NCI-H146 (cell line): ENCODE data around the gene DUS2.

Source experiments
- DNase-seq: peaks from one replicate; lab custom pipeline; 2025; lab: John Stamatoyannopoulos, UW

DUS2 gene

DNA sequence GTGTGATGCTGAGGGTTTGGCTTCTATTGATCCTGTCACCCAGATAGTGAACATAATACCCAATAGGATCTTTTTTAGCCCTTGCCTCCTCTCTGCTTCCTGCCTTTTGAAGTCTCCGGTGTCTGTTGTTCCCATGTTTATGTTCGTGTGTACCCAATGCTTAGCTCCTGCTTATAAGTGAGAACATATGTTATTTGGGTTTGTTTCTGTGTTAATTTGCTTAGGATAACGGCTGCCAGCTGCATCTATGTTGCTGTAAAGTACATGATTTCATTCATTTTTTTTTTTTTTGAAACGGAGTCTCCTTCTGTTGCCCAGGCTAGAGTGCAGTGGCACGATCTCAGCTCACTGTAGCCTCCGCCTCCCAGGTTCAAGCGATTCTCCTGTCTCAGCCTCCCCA is 23.0 kb downstream of the DUS2 start:
- DNase-seq = no peak

DNA sequence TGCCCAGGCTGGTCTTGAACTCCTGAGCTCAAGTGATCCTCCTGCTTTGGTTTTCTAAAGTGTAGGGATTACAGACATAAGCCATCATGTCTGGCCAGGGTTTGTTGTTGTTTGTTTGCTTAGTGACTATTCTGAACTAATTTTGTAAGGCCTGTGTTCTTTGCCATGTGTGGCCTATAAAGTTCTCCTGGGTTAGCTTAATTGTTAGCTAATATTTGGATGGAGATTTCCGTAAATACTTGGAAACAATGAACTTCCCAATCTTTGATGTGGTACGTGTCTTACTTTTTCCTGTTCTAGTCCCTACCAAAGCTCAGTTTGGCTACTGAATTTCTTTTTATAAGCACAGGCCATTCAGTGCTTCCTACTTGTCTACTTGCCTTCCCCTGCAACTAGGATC is 24.9 kb downstream of the DUS2 start:
- DNase-seq = no peak

DNA sequence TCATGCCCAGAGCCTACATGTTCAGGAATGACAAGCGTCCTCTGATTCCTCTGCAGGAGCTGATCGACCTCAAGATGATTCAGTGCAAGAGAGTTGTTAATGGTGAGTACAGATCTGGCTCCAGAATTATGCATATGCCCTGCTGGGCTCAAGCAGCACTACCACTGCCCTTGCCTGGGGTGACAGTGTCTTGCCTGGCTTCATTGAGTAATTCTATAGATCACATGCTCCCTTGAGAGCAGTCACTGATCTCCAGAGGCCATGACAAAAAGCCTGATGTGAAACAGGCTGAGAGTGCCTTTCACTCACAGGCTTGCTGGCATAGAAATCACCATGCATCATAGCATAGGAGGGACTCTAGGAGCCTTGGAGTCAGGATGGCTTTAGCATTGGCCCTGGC is 26.4 kb downstream of the DUS2 start:
- DNase-seq = no peak

DNA sequence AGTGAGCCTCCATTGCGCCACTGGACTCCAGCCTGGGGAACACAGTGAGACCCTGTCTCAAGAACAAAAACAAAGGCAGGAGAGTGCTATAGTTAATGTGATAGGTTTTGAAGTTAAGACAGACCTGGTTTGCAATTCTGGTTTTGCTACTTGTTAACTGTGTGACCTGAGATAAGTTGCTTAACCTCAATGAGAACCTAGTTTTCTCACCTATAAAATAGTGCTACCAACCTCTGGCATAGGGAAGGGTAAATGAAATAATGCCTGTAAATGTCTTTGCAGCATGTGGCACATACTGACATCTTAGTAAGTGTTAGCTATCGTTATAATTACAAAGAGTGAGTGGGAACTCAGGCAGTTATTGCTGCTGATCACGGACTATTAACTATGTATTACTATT is 32.3 kb downstream of the DUS2 start:
- no peak for DNase-seq

DNA sequence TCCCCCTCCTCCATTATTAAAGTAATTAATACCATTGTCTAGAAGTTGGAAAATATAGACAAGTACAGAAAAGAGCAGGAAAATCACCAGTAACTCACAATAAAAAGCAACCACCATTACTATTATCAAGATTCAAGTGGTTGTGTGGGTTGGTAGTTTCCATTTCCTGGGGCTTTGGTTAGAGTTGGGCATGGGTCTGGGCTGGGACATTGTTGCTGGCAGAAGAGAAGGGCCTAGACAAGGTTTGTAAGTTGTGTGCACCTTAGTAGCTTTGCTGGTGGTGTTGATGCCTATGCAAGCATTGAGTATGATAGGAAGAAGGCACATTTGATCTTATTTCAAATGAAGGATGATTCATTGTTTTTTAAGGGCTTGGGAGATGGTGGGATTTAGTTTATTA is 36.7 kb downstream of the DUS2 start:
- DNase-seq = no peak

DNA sequence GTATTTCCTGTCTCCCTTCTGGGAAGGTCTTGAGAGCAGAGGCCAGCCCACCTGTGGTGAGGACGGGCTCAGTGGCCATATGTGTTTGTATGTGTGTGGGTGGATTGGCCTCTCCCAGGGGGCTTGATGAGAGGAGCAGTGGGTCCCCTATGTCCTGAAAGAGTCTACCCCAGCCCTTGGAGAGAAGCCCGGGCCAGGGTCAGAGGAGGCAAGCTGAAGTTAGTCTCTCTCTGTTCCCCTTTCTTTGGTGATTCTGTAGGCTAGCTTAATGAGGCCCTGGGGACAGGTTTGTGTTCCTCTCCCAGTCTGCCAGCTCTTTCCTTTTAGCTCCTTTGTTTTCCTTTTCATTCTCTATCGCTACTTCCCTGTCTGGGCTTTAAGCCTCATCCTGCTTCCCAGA is 38.3 kb downstream of the DUS2 start:
- no peak for DNase-seq

DNA sequence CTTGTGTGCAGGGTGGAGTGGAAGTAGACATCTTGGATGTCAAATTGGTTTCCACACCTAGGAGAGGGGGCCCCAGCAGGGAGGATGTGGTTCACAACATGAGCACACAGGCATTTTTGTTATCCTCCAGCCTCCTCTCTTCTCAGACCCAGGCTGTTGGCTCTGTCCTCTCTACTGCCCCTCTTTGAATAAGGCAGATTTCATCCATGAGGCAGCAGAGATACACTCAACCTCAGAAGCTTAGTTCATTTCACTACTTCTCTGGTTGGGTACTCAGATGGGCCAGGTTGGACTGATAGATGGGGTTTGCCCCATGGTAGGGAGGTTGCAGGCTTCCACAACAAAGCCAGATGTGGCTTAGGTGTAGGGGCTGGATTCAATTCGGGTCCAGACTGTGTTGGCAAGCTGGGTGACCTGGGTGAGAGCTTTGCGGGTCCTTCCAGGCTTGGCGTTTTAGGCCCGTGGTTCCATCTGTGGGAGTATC is 39.9 kb downstream of the DUS2 start:
- DNase-seq = no peak

DNA sequence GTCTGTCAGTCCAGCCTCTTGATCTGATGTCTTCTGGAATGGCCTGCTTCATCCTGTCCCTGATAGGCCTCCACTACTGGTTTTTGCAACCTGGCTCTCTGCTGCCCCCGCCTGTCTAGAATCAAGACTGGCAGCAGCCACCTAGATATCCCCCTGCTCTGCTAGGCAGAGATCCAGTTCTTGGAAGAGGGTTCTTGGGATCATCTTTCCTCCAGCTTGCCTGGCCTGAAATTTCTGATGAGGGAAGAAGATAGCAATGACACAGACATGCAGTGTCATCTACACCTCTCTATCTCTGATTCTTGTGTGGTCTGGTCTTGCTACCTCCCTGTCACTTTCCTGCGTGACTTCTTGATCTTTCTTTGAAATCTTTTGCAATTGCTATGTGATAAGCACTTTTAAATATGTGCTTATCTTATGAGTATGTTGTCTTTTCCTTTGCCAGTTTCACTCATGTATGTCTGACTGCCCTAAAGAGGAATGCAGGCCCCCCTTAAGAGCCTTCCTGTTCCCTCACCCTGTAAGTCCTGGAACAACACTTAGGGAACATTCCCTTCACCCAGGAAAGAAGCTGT is 41.8 kb downstream of the DUS2 start:
- DNase-seq = peak; percentile 35

DNA sequence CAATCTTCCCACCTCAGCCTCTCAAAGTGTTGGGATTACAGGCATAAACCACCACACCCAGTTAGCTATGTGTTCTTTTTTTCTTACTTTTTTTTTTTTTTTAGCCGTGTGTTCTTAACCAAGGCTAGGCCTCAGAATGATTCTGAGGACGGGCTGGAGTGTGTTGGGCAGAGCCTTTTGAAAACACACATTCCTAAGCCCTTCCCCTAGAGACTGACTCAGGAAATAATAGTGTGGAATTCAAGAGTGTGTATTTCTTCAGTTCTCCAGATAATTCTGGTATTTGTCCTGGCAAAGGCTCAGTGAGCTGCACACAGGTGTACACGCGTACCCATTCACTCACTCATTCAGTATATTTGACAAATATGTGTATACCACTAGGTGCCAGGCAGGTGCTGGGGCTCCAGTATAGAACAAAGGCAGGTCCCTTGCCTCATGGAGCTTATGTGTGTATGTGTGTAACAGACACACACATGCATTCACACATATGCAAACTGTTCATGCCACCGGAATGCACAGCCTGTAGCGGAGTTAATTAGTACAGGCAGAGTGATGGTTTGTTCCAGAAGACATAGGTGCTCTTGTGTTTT is 42.7 kb downstream of the DUS2 start:
- no peak for DNase-seq

DNA sequence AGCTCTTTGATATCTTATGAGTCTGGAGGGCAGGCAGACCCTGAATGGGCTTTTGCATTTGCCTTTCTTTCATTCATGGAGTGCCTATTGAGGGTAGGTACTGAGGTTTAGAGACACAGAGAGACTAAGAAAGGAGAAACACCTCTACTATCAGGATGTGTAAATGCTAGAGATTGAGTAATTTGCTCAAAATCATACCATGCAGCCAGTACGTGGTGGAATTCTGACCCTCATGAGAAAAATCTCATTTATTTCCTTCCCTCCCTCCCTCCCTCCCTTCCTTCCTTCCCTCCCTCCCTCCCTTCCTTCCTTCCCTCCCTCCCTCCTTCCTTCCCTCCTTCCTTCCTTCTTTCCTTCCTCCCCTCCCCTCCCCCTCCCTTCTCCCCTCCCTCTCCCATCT is 43.7 kb downstream of the DUS2 start:
- no peak for DNase-seq

DNA sequence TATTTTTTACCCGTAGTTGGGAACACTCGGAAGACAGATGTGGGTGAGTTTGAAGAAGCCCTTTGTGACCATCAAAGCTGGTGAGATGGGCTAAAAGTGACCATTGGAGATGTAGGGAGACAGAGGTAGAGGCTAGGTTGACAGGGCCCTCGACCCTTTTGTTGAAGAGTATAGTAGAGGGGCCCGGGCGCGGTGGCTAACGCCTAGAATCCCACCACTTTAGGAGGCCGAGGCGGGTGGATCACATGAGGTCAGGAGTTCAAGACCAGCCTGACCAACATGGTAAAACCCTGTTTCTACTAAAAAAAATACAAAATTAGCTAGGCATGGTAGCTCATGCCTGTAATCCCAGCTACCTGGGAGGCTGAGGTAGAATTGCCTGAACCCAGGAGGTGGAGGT is 45.8 kb downstream of the DUS2 start:
- DNase-seq = no peak

DNA sequence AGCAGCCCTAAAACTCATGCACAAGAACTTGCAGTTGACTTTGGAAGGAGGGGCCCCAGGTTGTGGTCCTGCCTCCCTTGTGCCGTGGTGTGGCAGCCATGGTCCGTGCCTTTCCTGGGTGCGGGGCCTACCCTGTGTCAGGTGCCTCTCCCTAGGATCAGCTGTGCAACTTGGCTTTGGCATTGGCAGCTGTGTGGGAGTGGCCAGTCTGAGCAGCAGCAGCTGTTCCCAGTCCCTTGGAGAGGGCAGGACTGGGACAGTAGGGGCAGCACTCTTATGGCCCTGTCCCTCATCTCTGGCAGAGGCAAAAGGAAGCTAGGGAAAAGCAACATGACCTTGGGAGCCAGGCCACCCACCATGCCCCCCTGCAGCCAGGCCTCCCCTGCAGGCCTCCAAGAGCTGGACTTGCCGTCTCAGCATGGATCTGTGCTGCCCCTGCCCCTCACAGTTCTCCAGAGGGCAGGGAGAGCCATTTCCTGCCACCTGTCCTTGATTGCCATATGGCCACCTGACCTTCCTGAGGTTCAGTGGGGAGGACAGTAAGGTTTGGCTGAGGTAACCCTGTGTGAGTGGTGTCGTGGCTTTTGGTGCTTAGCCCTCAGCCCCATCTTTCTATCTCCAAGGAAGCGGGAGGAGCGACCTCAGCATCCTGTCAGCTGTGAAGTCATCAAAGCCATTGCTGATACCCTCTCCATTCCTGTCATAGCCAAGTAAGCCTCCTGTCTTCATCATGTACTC is 46.6 kb downstream of the DUS2 start:
- DNase-seq = peak; percentile 7

DNA sequence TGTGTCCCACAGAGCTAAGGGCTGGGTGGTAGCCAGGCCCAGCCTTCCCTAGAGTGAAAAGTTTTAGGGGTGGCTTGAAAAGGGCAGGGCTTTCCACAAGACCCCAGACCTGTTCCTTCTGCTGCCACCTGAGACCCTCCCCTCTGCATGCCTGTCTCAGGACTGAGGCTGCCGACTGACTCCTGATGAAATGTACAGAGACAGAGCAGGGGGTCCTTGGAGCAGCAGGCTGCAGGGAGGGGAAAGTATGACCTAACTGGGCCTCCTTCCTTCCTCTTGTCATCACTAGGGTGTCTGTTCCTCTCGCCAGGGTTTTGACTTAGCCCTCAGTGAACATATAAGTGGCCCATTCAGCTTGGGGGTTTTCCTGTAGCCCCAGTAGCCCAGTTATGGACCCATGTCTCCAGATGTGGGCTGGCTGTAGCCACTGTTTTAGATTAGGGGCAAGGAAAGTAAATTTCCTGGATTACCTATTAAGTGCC is 47.2 kb downstream of the DUS2 start:
- no peak for DNase-seq

DNA sequence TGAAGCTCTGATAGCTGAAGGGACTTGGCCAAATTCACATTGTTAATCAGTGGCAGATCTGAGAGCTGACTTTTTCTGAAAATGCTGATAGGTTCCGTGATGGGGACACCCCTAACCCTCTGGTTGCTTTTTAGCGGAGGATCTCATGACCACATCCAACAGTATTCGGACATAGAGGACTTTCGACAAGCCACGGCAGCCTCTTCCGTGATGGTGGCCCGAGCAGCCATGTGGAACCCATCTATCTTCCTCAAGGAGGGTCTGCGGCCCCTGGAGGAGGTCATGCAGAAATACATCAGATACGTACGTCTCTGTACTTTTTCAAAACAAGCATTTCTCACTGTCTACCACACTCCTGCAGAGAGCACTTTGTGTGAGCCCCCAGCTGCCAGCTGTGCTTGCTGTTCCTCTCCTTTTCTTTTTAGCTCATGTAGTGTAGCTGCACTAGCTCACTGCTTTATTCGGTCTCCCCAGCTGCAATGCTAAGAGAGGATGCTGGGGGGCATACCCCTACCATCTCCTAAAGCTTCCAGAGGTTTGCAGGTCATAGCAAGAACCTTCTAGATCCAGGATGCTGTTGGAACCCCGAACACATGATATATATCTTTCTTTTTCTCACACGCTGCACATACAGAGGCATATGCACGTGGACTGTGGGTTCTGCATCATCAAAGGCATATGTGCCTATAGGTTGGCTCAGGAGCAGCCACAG is 47.9 kb downstream of the DUS2 start:
- no peak for DNase-seq

DNA sequence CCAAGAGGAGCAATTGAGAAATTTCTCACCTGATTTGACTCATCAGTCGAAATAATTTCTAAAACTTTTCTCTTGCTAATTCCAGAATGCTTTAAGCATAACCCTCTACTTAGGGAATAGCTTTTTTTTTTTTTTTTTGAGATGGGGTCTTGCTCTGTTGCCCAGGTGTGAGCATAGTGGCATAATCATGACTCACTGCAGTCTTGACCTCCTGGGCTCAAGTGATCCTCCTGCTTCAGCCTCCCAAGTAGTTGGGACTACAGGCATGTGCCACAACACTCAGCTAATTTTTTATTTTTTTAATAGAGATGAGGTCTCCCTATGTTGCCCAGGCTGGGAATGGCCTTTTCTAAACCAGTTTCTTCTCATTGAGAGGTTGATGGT is 48.4 kb downstream of the DUS2 start:
- no peak for DNase-seq

DNA sequence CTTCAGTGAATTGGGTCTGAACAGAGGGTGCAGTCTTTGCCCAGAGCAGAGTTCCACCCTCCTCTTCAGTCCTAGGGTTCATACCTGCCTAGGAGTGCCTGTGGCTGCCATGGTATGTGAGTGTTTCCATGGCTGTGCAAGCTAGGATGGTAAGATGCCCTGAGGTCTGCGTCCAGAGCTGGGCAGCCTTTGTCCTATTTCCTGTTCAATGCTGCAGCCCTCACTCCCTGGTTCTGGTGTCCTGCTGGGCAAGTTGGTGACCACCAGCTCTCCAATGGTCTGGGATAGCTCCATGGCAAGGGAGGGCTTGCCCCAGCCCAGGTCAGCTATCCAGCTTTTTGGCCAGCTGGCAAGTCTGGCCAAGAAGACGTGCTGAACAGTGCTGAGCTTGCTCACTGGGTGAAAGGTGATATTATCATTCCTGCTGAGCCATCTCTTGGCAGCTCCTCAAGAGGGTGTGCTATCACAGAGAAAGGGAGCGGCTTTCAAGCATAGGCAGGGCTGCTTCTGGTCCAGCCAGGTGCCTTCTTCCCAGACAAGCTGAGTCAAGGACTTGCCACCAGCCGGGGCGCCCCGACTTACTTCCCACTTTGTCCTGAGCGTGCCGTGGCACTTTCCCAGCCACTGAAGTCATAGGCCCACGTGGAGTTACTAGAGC is 49.1 kb downstream of the DUS2 start:
- DNase-seq = no peak

DNA sequence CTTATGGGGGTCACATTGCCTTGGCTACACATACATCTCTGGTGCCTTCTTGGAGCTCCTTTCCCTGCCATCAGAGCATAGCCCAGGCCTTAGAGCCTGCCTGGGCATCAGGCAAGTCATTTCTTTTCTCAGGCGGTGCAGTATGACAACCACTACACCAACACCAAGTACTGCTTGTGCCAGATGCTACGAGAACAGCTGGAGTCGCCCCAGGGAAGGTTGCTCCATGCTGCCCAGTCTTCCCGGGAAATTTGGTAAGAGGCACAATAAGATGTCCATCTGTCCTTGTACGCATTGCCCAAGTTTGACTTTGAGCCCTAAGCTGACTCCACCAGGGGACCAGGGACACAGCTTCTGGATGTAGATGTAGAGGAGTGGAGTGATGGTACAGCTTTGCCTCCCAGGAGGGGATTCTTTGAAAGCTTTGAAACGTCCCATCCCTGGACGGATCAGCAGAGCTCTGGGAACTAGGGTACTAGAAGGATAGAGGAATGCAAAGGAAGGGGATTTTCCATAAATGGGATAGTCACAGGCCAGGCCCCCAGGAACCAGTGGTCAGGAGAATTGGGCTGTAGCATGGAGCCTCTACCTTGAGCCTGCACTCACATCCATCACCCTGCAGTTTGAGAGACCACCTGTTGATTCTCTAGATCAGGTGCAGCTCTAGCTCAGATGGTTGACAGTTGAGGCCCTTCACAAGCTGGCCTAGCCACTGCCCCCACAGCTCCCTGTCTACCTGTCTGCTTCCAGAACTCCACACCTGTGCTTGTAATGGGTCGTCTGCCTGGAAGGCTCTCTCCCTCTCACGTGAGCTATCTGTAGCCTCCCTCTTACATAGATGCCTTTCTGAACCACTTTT is 51.0 kb downstream of the DUS2 start:
- DNase-seq = no peak

DNA sequence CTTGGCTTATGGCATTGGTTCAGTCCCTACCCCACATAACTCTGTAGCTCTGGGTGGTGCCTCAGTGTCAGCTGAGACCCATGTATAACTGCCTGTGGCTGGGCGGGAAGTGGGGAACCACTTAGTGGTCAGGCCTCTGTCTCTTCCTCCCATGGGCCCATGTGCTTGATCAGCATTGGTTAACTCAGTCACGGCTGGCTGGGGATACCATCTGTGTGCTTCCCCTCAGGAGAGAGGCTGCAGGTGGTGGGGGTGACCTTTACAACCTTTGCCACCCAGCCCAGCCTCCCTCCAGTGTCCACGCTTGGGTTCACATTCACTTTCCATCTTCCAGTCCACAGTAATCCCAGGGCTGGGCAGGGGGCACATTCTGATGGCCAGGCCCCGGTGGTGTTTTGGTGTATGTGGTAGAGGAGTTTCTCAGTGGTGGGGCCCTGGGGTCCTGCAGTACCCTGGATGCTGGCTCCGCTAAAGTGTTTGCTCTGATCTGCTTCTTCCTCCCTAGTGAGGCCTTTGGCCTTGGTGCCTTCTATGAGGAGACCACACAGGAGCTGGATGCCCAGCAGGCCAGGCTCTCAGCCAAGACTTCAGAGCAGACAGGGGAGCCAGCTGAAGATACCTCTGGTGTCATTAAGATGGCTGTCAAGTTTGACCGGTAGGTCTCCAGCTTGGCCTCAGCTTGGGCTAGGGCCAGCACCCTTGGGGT is 51.9 kb downstream of the DUS2 start:
- no peak for DNase-seq

DNA sequence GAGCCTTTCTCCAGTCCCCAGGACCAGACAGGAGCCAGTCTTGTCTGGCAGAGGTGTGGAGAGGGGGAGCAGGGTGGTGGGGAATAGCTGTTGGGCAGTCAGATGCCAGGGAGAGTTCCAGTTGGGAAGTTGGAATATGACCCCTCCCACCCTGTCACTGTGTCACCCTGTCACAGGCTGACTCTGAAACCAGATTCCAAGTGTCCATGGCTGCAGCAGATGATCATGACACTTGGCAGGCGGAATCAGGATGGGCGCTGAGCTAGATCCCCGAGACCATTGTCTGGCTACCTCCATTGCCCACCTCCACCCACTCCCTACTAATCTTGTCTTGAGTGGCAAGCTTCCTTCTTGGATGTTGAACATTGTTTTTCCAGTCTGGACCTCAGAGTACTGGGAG is 52.9 kb downstream of the DUS2 start:
- no peak for DNase-seq

DNA sequence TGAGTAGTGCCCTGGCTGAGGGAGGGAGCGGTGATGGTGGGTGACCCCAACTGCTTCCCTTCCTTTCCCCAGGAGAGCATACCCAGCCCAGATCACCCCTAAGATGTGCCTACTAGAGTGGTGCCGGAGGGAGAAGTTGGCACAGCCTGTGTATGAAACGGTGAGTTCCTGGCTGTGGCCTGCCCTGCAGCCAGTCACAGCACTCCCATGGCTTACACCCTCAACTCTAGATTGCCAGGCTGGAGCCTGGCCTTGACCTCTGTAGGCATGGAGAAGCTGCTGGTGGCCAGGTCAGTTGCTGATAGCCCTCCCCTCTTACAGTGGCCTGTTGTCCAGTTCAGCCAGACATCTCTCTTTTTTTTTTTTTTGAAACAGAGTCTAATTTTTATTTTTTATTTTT is 53.5 kb downstream of the DUS2 start:
- no peak for DNase-seq
